NCI-H2029 treated with DMSO at 0.1 percent for 48 hours (cell line): ENCODE measurements around the gene GINS3.

ENCODE experiments used
- DNase-seq: peaks from one replicate; lab custom pipeline; 2025; lab: John Stamatoyannopoulos, UW

Gene GINS3

GRCh38 chr16:58392215-58393137, at the start of gene GINS3:
GINS3 (plus strand) TSS chr16:58392471; CDS start chr16:58392602, 131 bp downstream.
- DNase-seq: peak; percentile 14

GRCh38 chr16:58343562-58343961, 48.7 kb upstream of the GINS3 start:
- DNase-seq: no peak

DNA sequence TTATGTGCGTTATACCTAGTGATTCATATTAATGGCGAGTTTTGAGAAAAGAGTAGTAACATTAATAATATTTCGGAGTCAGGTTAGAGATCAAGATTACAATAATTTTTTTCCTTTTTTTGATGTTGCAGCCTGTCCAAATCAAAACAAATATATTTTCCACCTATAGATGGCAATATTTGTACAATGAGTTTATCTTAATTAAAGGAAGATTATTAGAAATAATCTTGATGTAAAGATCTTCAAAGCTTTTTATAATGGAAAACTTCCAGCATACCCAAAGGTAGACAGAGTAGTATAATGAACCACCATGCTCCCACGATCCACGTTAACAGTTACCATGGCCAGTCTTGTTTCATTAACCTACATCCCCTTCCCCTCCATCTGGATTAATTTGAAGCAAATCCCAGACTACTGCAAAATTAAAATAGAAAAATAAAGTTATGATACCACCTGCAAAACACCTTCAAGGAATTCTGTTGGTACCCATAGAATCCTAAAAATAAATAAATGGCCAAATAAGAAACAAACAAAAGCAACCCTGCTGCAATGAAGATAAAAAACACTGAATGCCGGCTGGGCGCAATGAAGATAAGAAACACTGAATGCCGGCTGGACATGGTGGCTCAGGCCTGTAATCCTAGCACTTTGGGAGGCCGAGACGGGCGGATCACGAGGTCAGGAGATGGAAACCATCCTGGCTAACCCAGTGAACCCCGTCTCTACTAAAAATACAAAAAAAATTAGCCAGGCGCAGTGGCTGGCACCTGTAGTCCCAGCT, 46.5 kb upstream of the GINS3 start:
- DNase-seq: no peak

- no peak for DNase-seq
These were observed 45.4 kb upstream of the GINS3 start for GRCh38 chr16:58346831-58347371.

GRCh38 chr16:58348986-58349385, 43.3 kb upstream of the GINS3 start:
- DNase-seq: no peak

DNA sequence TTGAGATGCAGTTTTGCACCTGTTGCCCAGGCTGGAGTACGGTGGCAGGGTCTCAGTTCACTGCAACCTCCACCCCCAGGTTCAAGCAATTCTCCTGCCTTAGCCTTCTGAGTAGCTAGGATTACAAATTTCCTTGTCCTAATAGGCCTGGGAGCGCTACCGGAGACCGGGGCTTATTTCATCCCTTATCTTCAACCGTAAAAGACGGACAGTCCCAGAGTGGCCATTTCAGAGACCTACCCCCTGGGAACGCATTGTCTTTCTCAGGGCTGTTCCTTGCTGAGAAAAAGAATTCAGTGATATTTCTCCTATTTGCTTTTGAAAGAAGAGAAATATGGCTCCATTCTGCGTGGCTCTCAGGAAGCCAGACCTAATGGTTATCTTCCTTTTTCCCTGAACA, 39.6 kb upstream of the GINS3 start:
- no peak for DNase-seq

- no peak for DNase-seq
These were observed 32.1 kb upstream of the GINS3 start for GRCh38 chr16:58360041-58360634.

- DNase-seq: no peak
These were observed 30.5 kb upstream of the GINS3 start for GRCh38 chr16:58361726-58362125.

DNA sequence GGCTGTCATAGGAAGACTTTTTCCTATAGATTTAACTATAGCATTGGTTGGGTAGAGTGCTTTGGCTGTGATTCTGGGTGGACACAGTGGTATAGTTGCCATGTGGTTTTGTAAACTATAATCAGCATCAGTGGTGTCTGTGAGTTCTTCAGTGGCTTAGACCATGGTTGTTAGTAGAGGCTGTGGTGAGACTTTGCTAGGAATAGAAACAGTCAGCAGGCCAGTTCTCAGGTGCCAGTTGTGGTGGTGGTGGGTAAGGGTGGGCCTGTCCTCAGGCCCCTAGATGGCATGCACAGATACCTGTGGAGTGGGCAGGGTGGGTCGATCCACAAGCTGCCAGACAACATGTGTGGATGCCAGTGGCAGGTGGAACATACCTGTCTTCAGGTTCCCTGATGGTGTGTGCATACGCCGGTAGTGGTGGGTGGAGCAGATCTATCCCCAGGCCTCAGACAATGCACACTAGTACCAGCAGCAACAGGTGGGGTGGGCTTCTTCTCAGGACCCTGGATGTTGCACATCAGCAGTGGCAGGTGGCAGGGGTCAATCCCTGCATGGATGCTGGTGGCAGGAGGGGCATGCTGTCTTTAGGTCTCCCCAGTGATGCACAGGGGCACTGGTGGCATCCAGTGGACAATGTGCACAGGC, 28.4 kb upstream of the GINS3 start:
- no peak for DNase-seq

DNA sequence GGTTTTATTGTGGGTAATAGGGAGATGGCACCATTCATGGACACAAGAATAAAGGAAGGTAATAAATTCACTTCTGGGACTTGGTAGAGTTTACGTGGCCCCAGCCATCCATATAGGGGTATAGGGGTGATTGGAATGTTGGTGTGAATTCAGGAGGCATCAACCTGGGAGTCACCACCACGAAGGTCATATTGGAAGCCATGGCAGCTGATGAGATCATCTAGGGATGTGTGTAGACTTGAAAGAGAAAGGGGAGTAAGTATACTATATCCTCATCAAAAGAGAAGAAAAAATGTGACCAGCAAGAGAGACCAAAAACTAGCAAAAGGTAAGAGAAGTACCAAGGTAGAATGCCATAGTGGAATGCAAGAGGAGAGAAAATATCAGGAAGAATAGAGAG, 26.6 kb upstream of the GINS3 start:
- DNase-seq: no peak

DNA sequence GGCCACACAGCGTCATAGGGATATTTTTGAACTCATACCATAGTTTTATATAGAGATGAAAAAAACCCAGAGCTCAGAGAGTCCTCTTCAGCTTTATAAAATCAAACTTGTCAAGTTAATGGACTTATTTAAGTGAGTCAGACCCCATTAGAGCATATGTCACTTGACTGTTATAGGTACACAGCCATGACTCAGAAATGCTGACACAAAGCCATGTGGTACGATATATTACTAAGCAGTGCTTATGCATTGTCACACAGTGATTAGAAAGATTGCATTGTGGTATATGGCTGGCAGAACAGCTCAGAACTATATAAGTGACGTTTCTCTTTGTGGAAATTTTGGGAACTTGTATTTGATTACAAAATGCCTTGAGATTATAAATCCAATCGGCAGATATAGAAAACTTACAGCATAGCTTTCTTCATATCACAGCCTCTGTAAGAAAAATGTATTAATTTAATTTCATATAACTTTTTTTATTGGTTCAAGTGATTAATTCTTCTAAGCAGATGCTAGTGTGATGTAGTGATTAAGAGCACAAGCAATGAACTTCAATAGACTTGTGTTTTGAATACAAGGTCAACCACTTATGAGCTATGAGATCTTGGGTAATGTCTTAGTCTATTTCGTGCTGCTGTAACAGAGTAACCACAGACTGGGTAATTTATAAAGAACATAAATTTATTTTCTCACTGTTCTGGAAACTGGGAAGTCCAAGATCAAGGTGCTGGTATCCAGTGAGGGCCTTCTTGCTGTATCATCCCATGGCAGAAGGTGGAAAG, 25.8 kb upstream of the GINS3 start:
- no peak for DNase-seq

DNA sequence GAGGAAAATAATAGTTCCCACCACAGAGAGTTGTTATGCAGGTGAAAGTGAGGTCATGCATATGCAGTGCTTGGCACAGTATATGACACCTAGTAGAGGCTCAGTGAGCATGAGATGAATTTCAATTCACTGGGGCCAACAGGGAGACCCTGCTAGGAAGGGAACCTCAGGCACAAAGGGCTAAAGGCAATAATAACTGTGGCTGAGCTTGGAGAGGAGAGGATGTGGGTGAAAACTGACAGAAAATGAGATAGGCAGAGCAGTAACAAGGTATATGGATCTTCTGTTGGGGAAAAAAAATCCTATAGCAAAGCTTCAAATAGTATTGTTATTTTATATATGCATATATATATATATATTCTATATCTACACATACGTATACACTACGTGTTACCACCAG, 25.0 kb upstream of the GINS3 start:
- no peak for DNase-seq

DNA sequence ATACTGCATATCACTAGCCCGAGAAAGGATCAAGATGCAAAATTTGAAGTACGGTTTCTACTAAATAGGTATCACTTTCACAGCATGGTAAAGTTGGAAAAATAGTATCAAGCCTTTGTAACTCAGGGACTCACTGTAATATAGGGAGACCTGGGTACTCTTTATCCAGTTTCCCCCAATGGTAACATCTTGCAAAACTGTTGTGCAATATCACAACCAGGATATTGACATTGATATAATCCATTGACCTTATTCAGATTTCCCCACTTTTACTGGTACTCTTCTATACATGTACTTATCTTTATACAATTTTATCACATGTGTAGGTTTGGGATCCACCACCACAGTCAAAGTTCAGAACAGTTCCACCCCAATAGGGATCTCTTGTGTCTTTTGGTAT, 20.4 kb upstream of the GINS3 start:
- DNase-seq: no peak

DNA sequence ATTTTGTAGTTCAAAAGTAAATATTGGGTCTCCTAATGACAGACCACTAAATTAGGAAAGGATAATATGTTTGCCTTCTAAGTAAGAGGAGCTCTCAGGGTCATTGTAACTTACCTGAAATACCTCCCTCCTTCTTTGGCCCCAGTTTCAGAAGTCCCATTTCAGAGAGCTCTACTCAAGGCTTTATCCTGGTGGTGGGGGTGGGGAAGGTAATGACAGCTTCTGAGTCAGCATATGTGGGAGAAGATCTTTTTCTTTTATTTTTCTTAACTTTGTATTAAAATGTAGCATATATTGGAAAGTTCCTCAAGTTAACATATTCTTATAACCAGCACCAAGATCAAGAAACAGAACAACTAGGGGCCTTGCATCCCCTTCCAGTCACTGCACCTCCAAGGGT, 16.9 kb upstream of the GINS3 start:
- DNase-seq: no peak

DNA sequence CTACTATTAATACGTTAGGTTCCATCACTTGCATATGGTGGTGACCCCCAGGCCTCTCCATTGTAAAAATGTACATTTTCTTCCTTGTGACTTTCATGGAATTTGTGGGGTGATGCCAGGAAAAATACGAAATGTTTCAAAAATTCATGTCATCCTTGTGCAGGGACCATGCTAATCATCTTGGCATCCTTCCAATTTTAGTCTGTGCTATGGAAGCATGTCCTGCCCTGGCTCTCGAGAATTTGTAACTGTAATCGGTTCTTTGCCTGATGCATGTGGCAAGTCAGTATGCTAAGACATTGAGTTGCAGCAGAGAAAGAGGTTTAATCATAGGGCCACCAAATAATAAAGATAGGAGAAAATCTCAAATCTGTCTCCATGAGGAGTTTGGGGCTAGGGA, 14.3 kb upstream of the GINS3 start:
- no peak for DNase-seq

- no peak for DNase-seq
These were observed 13.9 kb upstream of the GINS3 start for GRCh38 chr16:58378401-58378800.

- no peak for DNase-seq
These were observed 12.5 kb upstream of the GINS3 start for GRCh38 chr16:58379736-58380135.

- DNase-seq: no peak
These were observed 10.6 kb upstream of the GINS3 start for GRCh38 chr16:58381661-58382060.

DNA sequence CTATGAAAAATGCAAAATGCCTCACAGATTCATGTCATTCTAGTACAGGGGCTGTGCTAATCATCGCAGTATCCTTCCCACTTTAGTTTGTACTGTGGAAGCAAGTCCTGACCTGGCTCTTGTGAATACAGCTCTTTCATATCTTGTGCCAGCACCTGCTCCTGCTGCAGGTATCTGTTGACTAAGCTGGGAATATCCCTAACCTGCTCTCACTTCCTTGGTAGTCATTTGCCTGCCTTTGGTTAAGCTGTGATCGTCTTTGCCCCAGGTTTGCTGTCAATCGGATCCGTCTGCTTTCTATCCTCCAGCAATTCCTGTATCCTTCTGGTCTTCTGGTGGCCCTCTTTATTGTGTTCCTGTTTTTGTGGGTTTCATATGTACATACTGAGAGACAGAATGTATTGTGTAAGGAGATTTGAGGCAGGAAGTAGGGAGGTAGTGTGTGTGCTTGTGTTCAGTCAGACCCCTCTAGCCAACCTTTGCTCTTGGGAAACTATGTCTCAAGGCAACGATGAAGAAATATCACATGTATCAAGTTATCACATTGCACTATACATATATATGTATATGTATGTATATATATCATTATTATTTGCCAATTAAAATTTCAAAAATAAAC, 7.7 kb upstream of the GINS3 start:
- DNase-seq: no peak

GRCh38 chr16:58385218-58385773, 7.0 kb upstream of the GINS3 start:
- DNase-seq: no peak
